Measurements from ENCODE around the gene OR8B4. TPM values are rescaled to one million over a fixed set of nuclear protein-coding genes. Genes with fewer than 3 reads are reported as not detected.
"Not testable (repeated sequence)": the region's sequence is repeated elsewhere in the genome, so short reads cannot be mapped to it uniquely, and the experiment has no call there.

OR8B4 gene
- not detected for polyA plus RNA-seq (ENCODE audit: low read depth in 6 of 6)

GRCh38 chr11:124424384-124424921, at the start of gene OR8B4:
OR8B4 (minus strand) TSS chr11:124424871; CDS start chr11:124424871, 0 bp downstream.
- peaks cover 33 to 48% (median 40%) of the 10 kb centered on the region in 3 donors for H3K27me3 Mint-ChIP-seq

GRCh38 chr11:124474079-124474478, 49.4 kb upstream of the OR8B4 start:
- ATAC-seq (ENCODE audit: low read depth in 2 of 2) (no peak), DNase-seq (no peak)
- Mint-ChIP-seq H3K4me1 (peaks cover 0 to 16% (median 8%) of the 10 kb centered on the region in 3 donors), H3K4me3 (no peak overlapping the region), H3K27ac (no peak overlapping the region), H3K27me3 (peaks cover 6 to 21% (median 14%) of the 10 kb centered on the region in 3 donors), H3K9me3 (peaks cover 0 to 1% (median 0%) of the 10 kb centered on the region in 7 donors), H3K36me3 (no peaks in the 10 kb centered on the region)

More at GRCh38 chr11:124424384-124424921, at the start of gene OR8B4:
- Mint-ChIP-seq H3K9me3 (peaks cover under 1 to 9% (median 3%) of the 10 kb centered on the region in 7 donors), H3K4me3 (no peak within 1 kb of the TSS), H3K36me3 (peaks cover 0 to 3% of the 10 kb centered on the region in 2 donors), H3K4me1 (no peaks in the 10 kb centered on the region), H3K27ac (peak within 1 kb of the TSS in 1 of 6 donors; percentile 18)
- ATAC-seq (ENCODE audit: low read depth in 2 of 2) (no peak), DNase-seq (no peak)

DNA sequence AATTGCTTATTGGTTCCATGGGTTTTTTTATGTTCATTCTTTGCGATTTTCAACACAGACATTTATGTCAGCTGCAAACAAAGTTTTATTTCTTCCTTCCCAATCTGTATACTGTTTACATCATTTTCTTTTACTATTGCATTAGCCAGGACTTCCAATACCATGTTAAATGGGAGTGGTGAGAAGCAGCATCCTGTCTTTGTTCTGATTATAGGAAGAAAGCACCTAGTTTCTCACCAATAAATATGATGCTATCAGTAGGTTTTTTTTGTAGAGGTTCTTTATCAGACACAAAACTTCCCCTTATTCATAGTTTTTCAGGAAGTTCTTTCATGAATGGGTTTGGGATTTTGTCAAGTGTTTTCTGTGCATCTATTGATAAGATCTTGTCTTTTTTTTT, 48.8 kb upstream of the OR8B4 start:
- peaks cover 0 to 1% (median 0%) of the 10 kb centered on the region in 7 donors for H3K9me3 Mint-ChIP-seq
- no peak overlapping the region for H3K4me3 Mint-ChIP-seq
- no peak overlapping the region for H3K27ac Mint-ChIP-seq
- DNase-seq (no peak), ATAC-seq (ENCODE audit: low read depth in 2 of 2) (no peak)
- H3K4me1 Mint-ChIP-seq: peaks cover 0 to 16% (median 8%) of the 10 kb centered on the region in 3 donors
- H3K36me3 Mint-ChIP-seq: no peaks in the 10 kb centered on the region
- H3K27me3 Mint-ChIP-seq: peaks cover 6 to 23% (median 17%) of the 10 kb centered on the region in 3 donors

GRCh38 chr11:124470561-124471227, 46.0 kb upstream of the OR8B4 start:
- H3K4me3 Mint-ChIP-seq: no peak overlapping the region

DNA sequence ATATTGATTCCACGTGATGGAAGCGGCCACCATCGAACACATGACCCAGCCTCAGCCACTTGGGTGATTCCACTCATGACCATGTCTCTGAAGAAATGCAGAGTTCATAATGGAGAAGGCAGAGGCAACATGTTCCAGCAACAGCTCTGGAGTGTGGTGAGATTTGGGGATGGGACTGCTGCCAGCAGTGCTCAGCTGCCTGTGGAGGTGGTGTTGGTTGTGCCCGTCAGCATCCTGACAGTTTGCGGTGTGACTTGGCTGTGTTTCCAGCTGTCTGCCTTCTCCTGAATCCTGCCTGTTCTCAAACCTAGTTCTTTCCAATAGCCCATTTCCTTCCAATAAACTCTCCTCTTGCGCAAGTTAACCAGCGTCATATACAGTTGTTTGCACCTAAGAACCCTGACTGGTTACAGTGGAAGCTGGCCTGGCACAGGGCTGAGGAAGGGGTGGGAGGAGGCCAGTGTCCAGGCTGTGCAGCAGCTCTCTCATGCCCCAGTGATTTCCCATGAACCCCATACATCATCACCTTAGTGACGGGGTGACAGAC, 42.8 kb upstream of the OR8B4 start:
- H3K27me3 Mint-ChIP-seq: peaks cover 11 to 34% (median 25%) of the 10 kb centered on the region in 3 donors
- no peak overlapping the region for H3K4me3 Mint-ChIP-seq
- H3K9me3 Mint-ChIP-seq: peaks cover 0 to 1% (median 0%) of the 10 kb centered on the region in 7 donors
- no peaks in the 10 kb centered on the region for H3K4me1 Mint-ChIP-seq
- H3K27ac Mint-ChIP-seq: no peak overlapping the region
- no peaks in the 10 kb centered on the region for H3K36me3 Mint-ChIP-seq
- DNase-seq (no peak), ATAC-seq (ENCODE audit: low read depth in 2 of 2) (no peak)

More at GRCh38 chr11:124470561-124471227, 46.0 kb upstream of the OR8B4 start:
- no peaks in the 10 kb centered on the region for H3K36me3 Mint-ChIP-seq
- H3K4me1 Mint-ChIP-seq: peaks cover 0 to 16% (median 8%) of the 10 kb centered on the region in 3 donors
- peak overlapping the region in 2 of 6 donors; percentile 1 to 45 for H3K27ac Mint-ChIP-seq
- peaks cover 6 to 26% (median 17%) of the 10 kb centered on the region in 3 donors for H3K27me3 Mint-ChIP-seq
- DNase-seq (no peak), ATAC-seq (ENCODE audit: low read depth in 2 of 2) (no peak)
- peaks cover 0 to 1% (median 0%) of the 10 kb centered on the region in 7 donors for H3K9me3 Mint-ChIP-seq

- Mint-ChIP-seq H3K9me3 (peaks cover 0 to 3% (median 0%) of the 10 kb centered on the region in 7 donors), H3K36me3 (no peaks in the 10 kb centered on the region), H3K27ac (no peak overlapping the region), H3K4me1 (no peaks in the 10 kb centered on the region), H3K4me3 (no peak overlapping the region), H3K27me3 (peaks cover 13 to 32% (median 20%) of the 10 kb centered on the region in 3 donors)
- ATAC-seq (ENCODE audit: low read depth in 2 of 2) (no peak), DNase-seq (no peak)
Observed at GRCh38 chr11:124465368-124465767, 40.7 kb upstream of the OR8B4 start.

DNA sequence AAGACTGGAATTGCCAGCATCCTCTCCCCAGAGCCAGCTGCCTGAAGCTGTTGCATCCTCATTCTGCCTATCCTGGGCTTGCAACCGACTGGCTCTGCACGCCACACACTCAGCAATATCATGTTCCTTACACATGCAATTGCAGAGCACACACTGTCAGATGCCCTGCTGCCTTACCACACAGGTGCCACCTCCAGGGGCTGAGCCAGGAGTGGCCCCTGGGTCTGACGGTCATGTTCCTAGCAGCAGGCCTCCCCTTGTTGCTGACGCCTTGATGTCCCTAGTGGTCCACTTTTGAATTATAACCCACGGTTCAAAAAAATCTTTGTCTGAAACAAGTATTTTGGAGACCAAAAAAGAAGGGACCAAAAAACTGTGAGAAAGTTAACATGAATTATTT, 39.3 kb upstream of the OR8B4 start:
- H3K4me3 Mint-ChIP-seq: no peak overlapping the region
- peaks cover 10 to 30% (median 10%) of the 10 kb centered on the region in 3 donors for H3K27me3 Mint-ChIP-seq
- H3K9me3 Mint-ChIP-seq: peaks cover 0 to 3% (median 0%) of the 10 kb centered on the region in 7 donors
- no peak overlapping the region for H3K27ac Mint-ChIP-seq
- ATAC-seq (ENCODE audit: low read depth in 2 of 2): no peak
- no peak for DNase-seq
- H3K36me3 Mint-ChIP-seq: no peaks in the 10 kb centered on the region
- no peaks in the 10 kb centered on the region for H3K4me1 Mint-ChIP-seq

DNA sequence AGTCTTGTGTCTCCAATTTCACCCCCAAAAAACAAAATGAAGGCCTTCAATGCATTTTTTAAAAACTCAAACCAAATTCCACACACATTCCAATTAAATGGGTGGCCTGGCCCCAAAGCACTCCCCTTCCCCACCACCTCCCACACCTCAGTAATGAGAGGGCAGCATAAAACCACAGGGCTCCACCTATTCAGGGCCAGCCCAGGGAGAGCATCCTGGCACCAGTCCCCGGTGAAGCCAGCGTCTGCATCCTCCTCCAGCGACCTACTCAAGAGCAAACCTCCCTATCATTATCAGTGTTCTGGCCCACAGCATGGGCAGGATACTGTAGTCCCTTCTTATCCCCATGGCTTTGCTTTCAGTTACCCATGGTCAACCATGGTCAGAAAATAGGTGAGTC, 38.7 kb upstream of the OR8B4 start:
- Mint-ChIP-seq H3K36me3 (no peaks in the 10 kb centered on the region), H3K27ac (no peak overlapping the region), H3K27me3 (peaks cover 8 to 30% (median 10%) of the 10 kb centered on the region in 3 donors), H3K4me3 (no peak overlapping the region), H3K9me3 (peaks cover 0 to 3% (median 0%) of the 10 kb centered on the region in 7 donors), H3K4me1 (no peaks in the 10 kb centered on the region)
- no peak for ATAC-seq (ENCODE audit: low read depth in 2 of 2)
- DNase-seq: no peak

DNA sequence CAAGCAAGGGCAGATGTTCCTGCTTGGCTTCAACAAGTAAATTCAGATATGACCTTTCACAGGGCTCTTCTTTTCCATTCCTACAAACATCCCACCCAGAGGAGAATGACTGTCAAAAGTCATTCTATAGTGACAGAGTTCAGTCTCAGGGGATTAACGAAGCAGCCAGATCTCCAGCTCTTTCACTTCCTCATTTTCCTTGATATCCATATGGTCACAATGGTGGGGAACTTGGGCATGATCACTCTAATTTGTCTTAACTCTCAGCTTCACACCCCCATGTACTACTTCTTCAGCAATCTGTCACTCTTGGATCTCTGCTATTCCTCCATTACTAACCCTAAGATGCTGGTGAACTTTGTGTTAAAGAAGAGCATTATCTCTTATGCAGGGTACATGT, 35.8 kb upstream of the OR8B4 start:
- peaks cover 8 to 28% (median 17%) of the 10 kb centered on the region in 3 donors for H3K27me3 Mint-ChIP-seq
- H3K9me3 Mint-ChIP-seq: peaks cover 0 to 3% (median 0%) of the 10 kb centered on the region in 7 donors
- H3K27ac Mint-ChIP-seq: no peak overlapping the region
- ATAC-seq (ENCODE audit: low read depth in 2 of 2) (no peak), DNase-seq (no peak)
- no peak overlapping the region for H3K4me3 Mint-ChIP-seq
- H3K36me3 Mint-ChIP-seq: no peaks in the 10 kb centered on the region
- no peaks in the 10 kb centered on the region for H3K4me1 Mint-ChIP-seq

GRCh38 chr11:124459379-124459778, 34.7 kb upstream of the OR8B4 start:
- H3K27ac Mint-ChIP-seq; H3K9me3 Mint-ChIP-seq; ATAC-seq (ENCODE audit: low read depth in 2 of 2); DNase-seq; H3K4me3 Mint-ChIP-seq; H3K36me3 Mint-ChIP-seq; H3K4me1 Mint-ChIP-seq: not testable (repeated sequence)
- H3K27me3 Mint-ChIP-seq: peaks cover 2 to 23% (median 13%) of the 10 kb centered on the region in 3 donors

DNA sequence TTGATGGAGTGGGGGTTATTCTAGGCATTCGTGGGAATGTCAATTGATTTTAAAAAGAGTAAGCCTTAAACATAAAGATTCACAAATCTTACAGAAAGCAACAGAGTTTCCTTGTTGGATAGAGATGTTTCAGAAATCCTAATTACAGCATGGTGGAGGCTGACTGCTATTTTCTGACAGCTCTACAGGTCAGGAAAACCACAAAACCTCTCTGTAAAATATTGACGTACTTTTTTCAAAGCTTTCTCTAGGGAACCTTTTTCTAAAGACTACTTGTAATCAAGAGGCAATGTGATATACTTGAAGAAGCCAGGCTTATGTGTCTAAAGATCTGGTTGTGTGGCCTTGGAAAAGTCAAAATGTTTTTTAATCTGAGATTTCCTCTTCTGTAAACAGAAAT, 29.9 kb upstream of the OR8B4 start:
- Mint-ChIP-seq H3K27ac (no peak overlapping the region), H3K9me3 (peaks cover 0 to 18% (median 2%) of the 10 kb centered on the region in 7 donors), H3K4me3 (no peak overlapping the region), H3K36me3 (no peaks in the 10 kb centered on the region), H3K27me3 (peaks cover 0 to 17% (median 7%) of the 10 kb centered on the region in 3 donors), H3K4me1 (no peaks in the 10 kb centered on the region)
- ATAC-seq (ENCODE audit: low read depth in 2 of 2) (no peak), DNase-seq (no peak)

GRCh38 chr11:124446916-124447315, 22.2 kb upstream of the OR8B4 start:
- H3K4me1 Mint-ChIP-seq: no peaks in the 10 kb centered on the region
- peaks cover 0 to 23% (median 2%) of the 10 kb centered on the region in 7 donors for H3K9me3 Mint-ChIP-seq
- no peak overlapping the region for H3K4me3 Mint-ChIP-seq
- ATAC-seq (ENCODE audit: low read depth in 2 of 2): no peak
- H3K27ac Mint-ChIP-seq: no peak overlapping the region
- no peaks in the 10 kb centered on the region for H3K36me3 Mint-ChIP-seq
- no peak for DNase-seq
- peaks cover 18 to 25% (median 23%) of the 10 kb centered on the region in 3 donors for H3K27me3 Mint-ChIP-seq

DNA sequence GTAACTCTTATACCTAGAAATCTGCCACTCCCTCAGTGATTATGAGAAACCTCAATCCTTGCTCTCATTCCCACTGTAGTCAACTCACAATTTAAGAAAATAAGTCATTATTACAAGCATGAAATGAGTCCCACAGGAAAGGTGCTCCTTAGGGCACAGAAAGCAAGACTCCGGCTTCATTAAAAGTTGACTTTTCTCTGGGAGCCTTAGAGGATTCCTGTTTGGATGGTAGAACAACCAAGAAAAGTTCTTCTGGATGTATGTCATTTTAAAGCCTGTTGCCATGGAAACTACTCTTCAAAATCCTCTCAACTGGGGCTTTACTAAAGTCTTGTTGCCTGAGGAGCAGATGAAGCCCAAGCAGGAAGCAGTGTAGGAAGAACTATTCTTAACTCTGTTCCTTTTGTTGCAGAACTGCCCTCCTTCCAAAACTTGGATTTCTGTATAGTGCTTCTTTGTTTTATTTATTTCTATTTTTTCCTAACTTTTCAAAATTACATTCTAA, 21.0 kb upstream of the OR8B4 start, which contains the start of gene OR8B8:
TSS of gene OR8B8 (minus strand) at position 51 of the 505 bp plus-strand sequence. CDS start 4,611 bp downstream, outside the sequence.
- Mint-ChIP-seq H3K27me3 (peaks cover 21 to 28% (median 26%) of the 10 kb centered on the region in 3 donors), H3K4me3 (no peak within 1 kb of the TSS), H3K9me3 (peaks cover 0 to 12% (median 0%) of the 10 kb centered on the region in 7 donors), H3K27ac (peak within 1 kb of the TSS in 1 of 6 donors; percentile 24), H3K36me3 (no peaks in the 10 kb centered on the region), H3K4me1 (no peaks in the 10 kb centered on the region)
- ATAC-seq (ENCODE audit: low read depth in 2 of 2) (no peak), DNase-seq (no peak)

All from naive B cell (primary cell).